KOPT-K1 (cell line): ENCODE measurements around the gene KIFAP3.
"Not testable (repeated sequence)": the region's sequence is repeated elsewhere in the genome, so short reads cannot be mapped to it uniquely, and the experiment has no call there.

Experiments used
- H3K27ac ChIP-seq: fragments of 200-600 bp; sonication (generic); 2 replicates; pipeline ENCODE4 v1.5.1; 2016; ENCODE audit warnings: antibody characterized with exemption, mild to moderate bottlenecking, low read depth, low read length; ENCODE audit not compliant: poor library complexity, severe bottlenecking
- H3K36me3 ChIP-seq: fragments of 200-600 bp; sonication (generic); 2 replicates; pipeline ENCODE4 v1.5.1; 2017; ENCODE audit warnings: antibody characterized with exemption, mild to moderate bottlenecking, low read length, moderate library complexity; ENCODE audit not compliant: insufficient read depth
- H3K9me3 ChIP-seq: fragments of 200-600 bp; sonication (generic); 2 replicates; pipeline ENCODE4 v1.5.1; 2017; ENCODE audit warnings: antibody characterized with exemption, low read length, mild to moderate bottlenecking; ENCODE audit not compliant: insufficient read depth, poor library complexity, severe bottlenecking

The KIFAP3 gene

GRCh38 chr1:170075186-170075585 is 691 bp upstream of the KIFAP3 start:
- no peaks in the 10 kb centered on the region for H3K36me3 ChIP-seq
- peaks cover 9% of the 10 kb centered on the region for H3K9me3 ChIP-seq
- H3K27ac ChIP-seq, result peak overlapping the region; percentile 53

GRCh38 chr1:170073893-170074249 is 624 bp downstream of the KIFAP3 start:
- H3K36me3 ChIP-seq, result no peaks in the 10 kb centered on the region
- peaks cover 3% of the 10 kb centered on the region for H3K9me3 ChIP-seq
- peak overlapping the region; percentile 53 for H3K27ac ChIP-seq

DNA sequence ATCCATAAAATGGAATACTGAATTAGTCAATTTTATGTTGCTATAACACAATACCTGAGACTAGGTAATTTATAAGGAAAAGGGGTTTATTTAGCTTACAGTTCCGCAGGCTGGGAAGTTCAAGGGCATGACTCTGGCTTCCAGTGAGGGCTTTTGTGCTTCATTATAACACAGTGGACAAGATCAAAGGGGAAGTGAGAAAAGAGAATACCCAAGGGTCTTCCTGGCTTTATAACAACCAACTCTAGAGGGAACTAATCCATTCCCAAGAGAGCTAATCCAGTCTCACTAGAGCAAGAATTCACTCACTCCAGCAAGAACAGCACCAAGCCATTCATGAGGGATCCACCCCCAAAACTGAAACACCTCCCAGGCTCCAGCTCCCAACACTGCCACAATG is 3.1 kb downstream of the KIFAP3 start:
- Histone ChIP-seq H3K9me3 (no peaks in the 10 kb centered on the region), H3K27ac (no peak overlapping the region), H3K36me3 (no peaks in the 10 kb centered on the region)

- Histone ChIP-seq H3K9me3 (no peaks in the 10 kb centered on the region), H3K27ac (peak overlapping the region; percentile 46), H3K36me3 (no peaks in the 10 kb centered on the region)
Observed at GRCh38 chr1:170068923-170069322, 5.6 kb downstream of the KIFAP3 start.

- Histone ChIP-seq H3K36me3 (no peaks in the 10 kb centered on the region), H3K9me3 (peaks cover 7% of the 10 kb centered on the region), H3K27ac (peak overlapping the region; percentile 46)
Observed at GRCh38 chr1:170067253-170067819, 7.2 kb downstream of the KIFAP3 start.

DNA sequence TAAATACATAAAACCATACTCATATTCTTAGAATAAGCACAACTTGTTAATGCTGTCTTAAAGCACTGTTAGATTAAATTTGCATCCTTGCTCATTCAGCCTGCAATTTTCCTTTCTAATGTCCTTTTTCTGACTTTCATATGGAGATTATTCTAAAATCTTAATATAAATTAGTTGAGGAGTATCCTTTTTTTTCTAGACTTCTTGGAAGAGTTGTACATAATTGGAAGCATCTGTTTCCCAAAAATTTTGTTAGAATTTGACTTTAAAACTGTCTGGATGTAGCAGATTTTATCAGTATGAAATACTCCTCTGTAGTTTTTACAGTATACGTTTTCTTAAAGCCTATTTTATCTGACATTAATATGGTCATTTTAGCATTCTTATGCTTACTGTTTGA is 9.7 kb downstream of the KIFAP3 start:
- H3K27ac ChIP-seq, result no peak overlapping the region
- H3K9me3 ChIP-seq, result peaks cover 7% of the 10 kb centered on the region
- no peaks in the 10 kb centered on the region for H3K36me3 ChIP-seq

- H3K27ac ChIP-seq, result no peak overlapping the region
- no peaks in the 10 kb centered on the region for H3K36me3 ChIP-seq
- peaks cover 7% of the 10 kb centered on the region for H3K9me3 ChIP-seq
Observed at GRCh38 chr1:170063109-170063826, 11.2 kb downstream of the KIFAP3 start.

DNA sequence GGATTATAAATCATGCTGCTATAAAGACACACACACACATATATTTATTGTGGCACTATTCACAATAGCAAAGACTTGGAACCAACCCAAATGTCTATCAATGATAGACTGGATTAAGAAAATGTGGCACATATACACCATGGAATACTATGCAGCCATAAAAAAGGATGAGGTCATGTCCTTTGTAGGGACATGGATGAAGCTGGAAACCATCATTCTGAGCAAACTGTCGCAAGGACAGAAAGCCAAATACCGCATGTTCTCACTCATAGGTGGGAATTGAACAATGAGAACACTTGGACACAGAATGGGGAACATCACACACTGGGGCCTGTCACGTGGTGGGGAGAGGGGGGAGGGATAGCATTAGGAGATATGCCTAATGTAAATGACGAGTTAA is 12.8 kb downstream of the KIFAP3 start:
- H3K9me3 ChIP-seq, H3K27ac ChIP-seq, H3K36me3 ChIP-seq: not testable (repeated sequence)

DNA sequence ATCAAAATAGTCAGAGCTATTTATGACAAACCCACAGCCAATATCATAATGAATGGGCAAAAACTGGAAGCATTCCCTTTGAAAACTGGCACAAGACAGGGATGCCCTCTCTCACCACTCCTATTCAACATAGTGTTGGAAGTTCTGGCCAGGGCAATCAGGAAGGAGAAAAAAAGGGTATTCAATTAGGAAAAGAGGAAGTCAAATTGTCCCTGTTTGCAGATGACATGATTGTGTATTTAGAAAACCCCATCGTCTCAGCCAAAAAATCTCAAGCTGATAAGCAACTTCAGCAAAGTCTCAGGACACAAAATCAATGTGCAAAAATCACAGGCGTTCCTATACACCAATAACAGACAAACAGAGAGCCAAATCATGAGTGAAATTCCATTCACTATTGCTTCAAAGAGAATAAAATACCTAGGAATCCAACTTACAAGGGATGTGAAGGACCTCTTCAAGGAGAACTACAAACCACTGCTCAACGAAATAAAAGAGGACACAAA is 14.4 kb downstream of the KIFAP3 start:
- H3K27ac ChIP-seq, H3K9me3 ChIP-seq, H3K36me3 ChIP-seq: not testable (repeated sequence)

- H3K27ac ChIP-seq, result no peak overlapping the region
- peaks cover 10% of the 10 kb centered on the region; the same call in 1 of the 2 replicates for H3K36me3 ChIP-seq
- H3K9me3 ChIP-seq, result no peaks in the 10 kb centered on the region
Observed at GRCh38 chr1:170049176-170049800, 25.2 kb downstream of the KIFAP3 start.

DNA sequence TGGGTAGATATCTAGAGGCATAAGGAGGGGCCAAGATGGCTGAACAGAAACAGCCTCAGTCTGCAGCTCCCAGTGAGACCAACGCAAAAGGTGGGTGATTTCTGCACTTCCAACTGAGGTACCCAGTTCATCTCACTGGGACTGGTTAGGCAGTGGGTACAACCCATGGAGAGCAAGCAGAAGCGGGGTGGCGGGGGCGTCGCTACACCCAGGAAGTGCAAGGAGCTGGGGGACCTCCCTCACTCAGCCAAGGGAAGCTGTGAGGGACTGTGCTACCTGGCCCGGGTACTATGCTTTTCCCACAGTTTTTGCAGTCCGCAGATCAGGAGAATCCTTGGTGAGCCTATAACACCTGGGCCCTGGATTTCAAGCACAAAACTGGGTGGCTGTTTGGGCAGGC is 26.0 kb downstream of the KIFAP3 start:
- Histone ChIP-seq H3K36me3 (peaks cover 10% of the 10 kb centered on the region; the same call in 1 of the 2 replicates), H3K9me3 (no peaks in the 10 kb centered on the region), H3K27ac (no peak overlapping the region)

- Histone ChIP-seq H3K9me3 (no peaks in the 10 kb centered on the region), H3K36me3 (peaks cover 11% of the 10 kb centered on the region; the same call in 1 of the 2 replicates), H3K27ac (no peak overlapping the region)
Observed at GRCh38 chr1:170044187-170044586, 30.3 kb downstream of the KIFAP3 start.

DNA sequence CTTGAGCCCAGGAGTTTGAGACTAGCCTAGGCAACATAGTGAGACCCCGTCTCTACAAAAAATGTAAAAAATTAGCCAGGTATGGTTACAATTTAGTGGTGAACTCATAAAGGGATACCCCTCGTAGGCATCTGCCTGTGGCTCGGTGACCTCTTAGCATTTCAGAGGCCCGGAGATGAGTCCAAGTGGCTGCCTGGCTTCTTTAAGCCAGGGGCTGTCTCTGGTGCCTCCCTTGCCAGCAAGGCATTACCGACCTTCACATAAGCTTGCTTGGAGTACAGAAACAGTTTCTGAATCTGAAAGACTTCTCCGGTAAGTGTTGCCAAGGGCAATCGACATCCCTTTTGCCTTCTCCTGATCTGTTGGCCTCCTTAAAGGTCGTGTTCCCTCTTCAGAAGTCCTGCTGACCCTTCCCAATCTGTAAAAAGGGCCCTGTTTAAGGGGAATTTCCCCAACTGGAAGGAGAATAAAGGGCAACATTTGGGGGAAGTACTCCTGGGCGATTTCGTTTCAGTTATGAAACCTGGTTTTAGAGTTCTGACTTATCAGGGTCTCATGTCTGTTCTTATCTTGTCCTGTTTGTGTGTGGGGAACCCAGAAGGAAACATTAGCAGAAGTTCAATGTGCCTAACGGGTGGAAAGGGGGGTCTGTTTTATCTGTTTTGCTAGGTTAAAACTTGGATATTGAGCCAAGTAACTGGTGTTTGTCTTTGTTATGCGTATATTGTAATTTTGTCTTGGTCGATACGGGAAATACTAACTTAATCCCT is 32.9 kb downstream of the KIFAP3 start:
- H3K27ac ChIP-seq, result no peak overlapping the region
- H3K9me3 ChIP-seq, result no peaks in the 10 kb centered on the region
- H3K36me3 ChIP-seq, result peaks cover 14% of the 10 kb centered on the region; the same call in 1 of the 2 replicates

DNA sequence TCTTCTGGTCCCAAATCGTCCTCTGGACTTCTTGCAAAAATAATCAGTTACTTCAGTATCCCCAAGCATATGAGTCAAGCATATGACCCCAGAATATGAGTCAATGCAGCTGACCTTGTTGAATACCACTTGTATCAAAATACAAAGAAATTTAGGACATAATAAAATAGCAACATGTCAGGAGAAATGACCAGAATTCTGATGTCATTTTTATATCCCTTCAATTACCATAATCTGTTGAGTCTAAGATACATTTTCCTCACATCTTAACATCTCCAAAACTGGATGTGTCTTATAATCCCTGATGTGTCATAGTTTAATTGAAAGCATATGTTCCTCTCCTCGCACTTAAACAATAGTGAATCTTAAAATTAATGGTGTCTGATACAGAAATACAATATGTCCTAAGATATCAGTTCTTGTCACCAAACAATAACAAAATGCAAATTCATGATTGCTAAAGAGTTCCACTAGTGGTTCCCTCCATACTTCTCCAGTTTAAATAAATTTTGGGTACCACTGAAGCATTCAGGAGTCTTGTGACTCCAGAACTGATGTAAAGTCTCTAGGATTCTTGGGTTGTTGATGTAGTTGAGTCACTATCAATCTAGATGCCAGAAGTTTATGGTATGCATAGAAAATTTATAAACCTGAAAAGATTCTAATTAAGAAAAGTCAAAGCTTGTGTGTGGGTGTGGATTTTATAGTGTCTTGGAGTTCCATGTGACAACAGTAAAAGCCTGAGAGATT is 41.8 kb downstream of the KIFAP3 start:
- H3K27ac ChIP-seq, result no peak overlapping the region
- peaks cover 2% of the 10 kb centered on the region for H3K9me3 ChIP-seq
- 0 out of 2 replicates have a peak, but pooled peaks cover 9% of the 10 kb centered on the region for H3K36me3 ChIP-seq
